Common myeloid progenitor, CD34-positive (primary cell): ENCODE data around the gene C11orf97.
"Not testable (repeated sequence)": the region's sequence is repeated elsewhere in the genome, so short reads cannot be mapped to it uniquely, and the experiment has no call there.

Source experiments
- CTCF ChIA-PET: fragments of 350-600 bp; sonication (Branson Sonifier 250); formaldehyde crosslinking; loops from one replicate; lab custom pipeline; 2021; ENCODE audit warnings: antibody characterized with exemption; lab: Charles Lee
- POLR2A ChIA-PET: fragments of 350-600 bp; sonication (Branson Sonifier 250); formaldehyde crosslinking; loops from one replicate; lab custom pipeline; 2021; ENCODE audit warnings: antibody characterized with exemption; lab: Charles Lee
- DNase-seq, 3 donors: peaks; one replicate each; pipeline versions ENCODE4 v3.0.0 to v3.0.0-alpha.2; 2013
- H3K27ac ChIP-seq, 2 experiments: 1 replicate in 1 of 2; 2 replicates in 1 of 2; pipeline ENCODE4 v1.7.0; 2013; ENCODE audit warnings: inconsistent platforms in 2 of 2, low read length in 2 of 2, mild to moderate bottlenecking in 2 of 2, low read depth in 1 of 2, moderate library complexity in 1 of 2; ENCODE audit not compliant: severe bottlenecking in 2 of 2, insufficient read depth in 1 of 2, poor library complexity in 1 of 2
- H3K27me3 ChIP-seq, 5 experiments: replicated peaks in 2 of 5; 1 replicate in 3 of 5; 2 replicates in 2 of 5; pipeline versions ENCODE4 v1.6.1 to v1.7.0; 2013; ENCODE audit warnings: low read length in 4 of 5, mild to moderate bottlenecking in 2 of 5, moderate library complexity in 2 of 5, inconsistent platforms in 1 of 5; ENCODE audit not compliant: insufficient read depth in 5 of 5, control insufficient read depth in 4 of 5
- H3K36me3 ChIP-seq, 4 experiments: 1 replicate in 2 of 4; 2 replicates in 2 of 4; pipeline versions ENCODE4 v1.6.1 to v1.7.0; 2013; ENCODE audit warnings: low read length in 3 of 4, control low read depth in 1 of 4, mild to moderate bottlenecking in 1 of 4; ENCODE audit not compliant: control insufficient read depth in 4 of 4, insufficient read depth in 4 of 4
- H3K4me1 ChIP-seq, 4 experiments: 1 replicate in 3 of 4; 2 replicates in 1 of 4; pipeline versions ENCODE4 v1.6.1 to v1.7.1; 2013; ENCODE audit warnings: low read length in 3 of 4, mild to moderate bottlenecking in 3 of 4, control low read depth in 1 of 4, inconsistent platforms in 1 of 4, moderate library complexity in 1 of 4; ENCODE audit not compliant: control insufficient read depth in 4 of 4, insufficient read depth in 4 of 4; ENCODE audit errors: control extremely low read depth in 1 of 4
- H3K4me3 ChIP-seq, 7 experiments: 1 replicate in 4 of 7; 2 replicates in 3 of 7; pipeline versions ENCODE4 v1.5.1 to v1.7.0; 2013; ENCODE audit warnings: mild to moderate bottlenecking in 7 of 7, low read length in 6 of 7, moderate library complexity in 6 of 7, inconsistent platforms in 2 of 7, low read depth in 2 of 7, control low read depth in 1 of 7; ENCODE audit not compliant: insufficient read depth in 4 of 7, control insufficient read depth in 1 of 7; ENCODE audit errors: extremely low read depth in 1 of 7
- H3K9me3 ChIP-seq, 5 experiments: 1 replicate in 4 of 5; 2 replicates in 1 of 5; pipeline versions ENCODE4 v1.6.1 to v1.7.1; 2013; ENCODE audit warnings: low read length in 4 of 5, mild to moderate bottlenecking in 2 of 5, inconsistent platforms in 1 of 5, low read depth in 1 of 5, moderate library complexity in 1 of 5; ENCODE audit not compliant: control insufficient read depth in 4 of 5, insufficient read depth in 2 of 5; ENCODE audit errors: control extremely low read depth in 1 of 5
- WGBS: methylation state at CpG from one replicate; pipeline ENCODE4 v1.1.5; 2013; ENCODE audit not compliant: insufficient coverage; 5-methylcytosine and 5-hydroxymethylcytosine counted together

The C11orf97 gene

DNA sequence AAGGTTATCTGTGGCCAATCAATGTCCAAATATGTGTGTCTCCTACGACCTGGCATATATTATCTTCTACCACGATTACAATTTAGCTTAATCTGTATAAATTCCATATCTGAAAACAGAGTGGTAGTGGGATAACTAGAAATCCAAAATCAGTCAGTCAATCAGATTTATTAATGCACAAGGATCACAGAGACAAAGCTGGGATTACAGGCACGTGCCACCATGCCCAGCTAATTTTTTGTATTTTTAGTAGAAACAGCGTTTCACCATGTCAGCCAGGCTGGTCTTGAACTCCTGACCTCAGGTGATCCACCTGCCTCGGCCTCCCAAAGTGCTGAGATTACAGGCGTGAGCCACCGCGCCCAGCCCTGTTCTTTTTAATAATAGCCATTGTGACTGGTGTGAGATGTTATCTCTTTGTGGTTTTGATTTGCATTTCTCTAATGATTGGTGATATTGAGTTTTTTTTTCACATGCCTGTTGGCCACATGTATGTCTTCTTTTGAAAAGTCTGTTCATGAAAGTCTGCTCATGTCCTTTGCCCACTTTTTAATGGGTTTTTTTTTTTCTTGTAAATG, 43.6 kb downstream of the C11orf97 start:
- CTCF ChIA-PET, result interaction anchor here (0.9 to 2.4 kb wide), 3 partner anchors 9 to 43 kb away, joined by 3 to 10 read pairs (median 5); no protein-coding TSS in a partner anchor
- DNase-seq, H3K27me3 ChIP-seq, H3K4me3 ChIP-seq, H3K36me3 ChIP-seq, POLR2A ChIA-PET, H3K9me3 ChIP-seq, H3K27ac ChIP-seq: not testable (repeated sequence)
- H3K4me1 ChIP-seq, result peaks cover under 1 to 16% (median 14%) of the 10 kb centered on the region in 4 experiments
- 93% methylated on average over 6 of the region's 8 CpGs for WGBS

DNA sequence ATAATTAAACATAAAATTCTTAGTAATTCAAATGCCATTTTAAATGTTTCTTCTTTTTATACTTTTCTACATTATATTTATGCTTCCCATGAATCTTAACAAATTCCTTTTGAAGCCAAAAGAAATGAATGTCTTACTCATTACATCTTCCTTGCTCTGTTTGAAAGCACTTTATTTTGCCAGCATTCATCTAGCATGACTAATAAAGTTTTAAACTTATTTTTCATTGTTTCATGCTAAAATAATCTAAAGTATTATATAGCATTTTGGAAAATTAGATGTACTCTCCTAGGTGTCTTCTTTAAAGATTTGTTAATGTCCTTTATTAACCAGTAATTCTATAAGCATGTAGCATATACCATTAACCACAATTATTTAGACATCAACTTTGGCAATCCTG, 45.2 kb downstream of the C11orf97 start:
- H3K9me3 ChIP-seq, result no peaks in the 10 kb centered on the region
- peaks cover 0 to 16% (median 13%) of the 10 kb centered on the region in 4 experiments for H3K4me1 ChIP-seq
- ChIA-PET POLR2A (no interaction called here), CTCF (no interaction called here)
- H3K36me3 ChIP-seq, result no peaks in the 10 kb centered on the region
- no peaks in the 10 kb centered on the region for H3K27me3 ChIP-seq
- DNase-seq, result no peak
- H3K4me3 ChIP-seq, result no peak overlapping the region
- no peak overlapping the region for H3K27ac ChIP-seq

GRCh38 chr11:94557992-94558391, 45.7 kb downstream of the C11orf97 start:
- ChIA-PET POLR2A (no interaction called here), CTCF (no interaction called here)
- Histone ChIP-seq H3K27me3 (no peaks in the 10 kb centered on the region), H3K36me3 (no peaks in the 10 kb centered on the region), H3K9me3 (no peaks in the 10 kb centered on the region), H3K27ac (no peak overlapping the region), H3K4me3 (no peak overlapping the region), H3K4me1 (peaks cover 0 to 16% (median 13%) of the 10 kb centered on the region in 4 experiments)
- WGBS, result no CpG with 5 or more reads among the region's 1 CpG
- no peak for DNase-seq

- H3K27ac ChIP-seq, result no peak overlapping the region
- no CpG with 5 or more reads among the region's 1 CpG for WGBS
- peak in 2 of 3 donors; percentile 70 to 79 for DNase-seq
- ChIA-PET CTCF (interaction anchor here (1.2 to 1.3 kb wide), 2 partner anchors 38 kb away, joined by 4 read pairs; no protein-coding TSS in a partner anchor), POLR2A (no interaction called here)
- no peaks in the 10 kb centered on the region for H3K9me3 ChIP-seq
- peaks cover 0 to 16% (median 13%) of the 10 kb centered on the region in 4 experiments for H3K4me1 ChIP-seq
- no peak overlapping the region for H3K4me3 ChIP-seq
- H3K27me3 ChIP-seq, result no peaks in the 10 kb centered on the region
- no peaks in the 10 kb centered on the region for H3K36me3 ChIP-seq
Observed at GRCh38 chr11:94558468-94558867, 46.2 kb downstream of the C11orf97 start.

GRCh38 chr11:94558932-94559331, 46.7 kb downstream of the C11orf97 start:
- peaks cover 0 to 16% (median 13%) of the 10 kb centered on the region in 4 experiments for H3K4me1 ChIP-seq
- H3K27ac ChIP-seq, result no peak overlapping the region
- DNase-seq, result no peak
- H3K27me3 ChIP-seq, result no peaks in the 10 kb centered on the region
- no peaks in the 10 kb centered on the region for H3K36me3 ChIP-seq
- H3K4me3 ChIP-seq, result no peak overlapping the region
- no peaks in the 10 kb centered on the region for H3K9me3 ChIP-seq
- POLR2A ChIA-PET, result interaction anchor here (0.5 kb wide), 1 partner anchor 378 kb away, joined by 3 read pairs; no protein-coding TSS in a partner anchor
- WGBS, result 100% methylated on average over 4 of the region's 4 CpGs
- CTCF ChIA-PET, result interaction anchor here (0.7 to 1.3 kb wide), 4 partner anchors 13 to 47 kb away, joined by 3 to 4 read pairs (median 4); partner anchors contain the start of gene C11orf97

- Histone ChIP-seq H3K4me1 (peaks cover 0 to 16% (median 13%) of the 10 kb centered on the region in 4 experiments), H3K27me3 (no peaks in the 10 kb centered on the region), H3K4me3 (no peak overlapping the region), H3K27ac (no peak overlapping the region), H3K36me3 (no peaks in the 10 kb centered on the region), H3K9me3 (no peaks in the 10 kb centered on the region)
- no CpG with 5 or more reads among the region's 2 CpGs for WGBS
- POLR2A ChIA-PET, result interaction anchor here (0.5 kb wide), 1 partner anchor 378 kb away, joined by 3 read pairs; no protein-coding TSS in a partner anchor
- DNase-seq, result no peak
- CTCF ChIA-PET, result interaction anchor here (0.7 to 1.3 kb wide), 4 partner anchors 14 to 47 kb away, joined by 3 to 4 read pairs (median 4); partner anchors contain the start of gene C11orf97
Observed at GRCh38 chr11:94559361-94559760, 47.1 kb downstream of the C11orf97 start.

GRCh38 chr11:94560834-94561233, 48.6 kb downstream of the C11orf97 start:
- Histone ChIP-seq H3K9me3 (no peaks in the 10 kb centered on the region), H3K4me1 (peaks cover 0 to 16% (median 13%) of the 10 kb centered on the region in 4 experiments), H3K4me3 (no peak overlapping the region), H3K36me3 (no peaks in the 10 kb centered on the region), H3K27me3 (no peaks in the 10 kb centered on the region), H3K27ac (no peak overlapping the region)
- ChIA-PET POLR2A (interaction anchor here (0.6 kb wide), 1 partner anchor 347 kb away, joined by 5 read pairs; no protein-coding TSS in a partner anchor), CTCF (interaction anchor here (0.6 kb wide), 1 partner anchor 12 kb away, joined by 4 read pairs; no protein-coding TSS in a partner anchor)
- no peak for DNase-seq
- WGBS, result 95% methylated on average over 3 of the region's 3 CpGs
